GM06990 (cell line): ENCODE results near the gene MIF4GD.
A peak's percentile ranks its signal among the peaks of the same experiment; 100 is the strongest.

Source experiments
- DNase-seq: peaks from one replicate; pipeline ENCODE4 v3.0.0-alpha.2; 2011; ENCODE audit not compliant: insufficient read length; ENCODE audit errors: extremely low read depth
- H3K27me3 ChIP-seq: replicated peaks from 2 replicates; pipeline ENCODE4 v1.6.0; 2011; ENCODE audit warnings: low read length; ENCODE audit not compliant: control insufficient read depth, insufficient read depth
- H3K36me3 ChIP-seq: 2 replicates; pipeline ENCODE4 v1.5.1; 2011; ENCODE audit warnings: low read length; ENCODE audit not compliant: control insufficient read depth, insufficient read depth
- H3K4me3 ChIP-seq: replicated peaks from 2 replicates; pipeline ENCODE4 v1.5.1; 2011; ENCODE audit warnings: low read depth, mild to moderate bottlenecking, control low read depth, low read length
- CTCF ChIP-seq: IDR thresholded peaks from 2 replicates; pipeline ENCODE4 v1.5.1; 2011; ENCODE audit warnings: low read length, control low read depth, mild to moderate bottlenecking, inconsistent platforms; ENCODE audit not compliant: insufficient read depth, poor library complexity, severe bottlenecking

The MIF4GD gene

GRCh38 chr17:75240394-75241142 is 30.5 kb downstream of the MIF4GD start:
- TF ChIP-seq CTCF = peak; percentile 84
- no peaks in the 10 kb centered on the region for H3K27me3 ChIP-seq
- H3K4me3 ChIP-seq = no peak overlapping the region
- peaks cover 57% of the 10 kb centered on the region for H3K36me3 ChIP-seq
- DNase-seq = no peak

- no peaks in the 10 kb centered on the region for H3K27me3 ChIP-seq
- no peak for DNase-seq
- peaks cover 61% of the 10 kb centered on the region for H3K36me3 ChIP-seq
- no peak for TF ChIP-seq CTCF
- no peak overlapping the region for H3K4me3 ChIP-seq
Measured at GRCh38 chr17:75239778-75240393, 31.1 kb downstream of the MIF4GD start.

GRCh38 chr17:75239214-75239613 is 31.8 kb downstream of the MIF4GD start:
- H3K4me3 ChIP-seq = no peak overlapping the region
- H3K27me3 ChIP-seq = no peaks in the 10 kb centered on the region
- no peak for TF ChIP-seq CTCF
- DNase-seq = no peak
- peaks cover 65% of the 10 kb centered on the region for H3K36me3 ChIP-seq

GRCh38 chr17:75238684-75239191 is 32.3 kb downstream of the MIF4GD start:
- peak; percentile 91 for TF ChIP-seq CTCF
- H3K27me3 ChIP-seq = no peaks in the 10 kb centered on the region
- peak; percentile 49 for DNase-seq
- H3K36me3 ChIP-seq = peaks cover 62% of the 10 kb centered on the region
- H3K4me3 ChIP-seq = no peak overlapping the region

- Histone ChIP-seq H3K27me3 (no peaks in the 10 kb centered on the region), H3K4me3 (no peak overlapping the region), H3K36me3 (peaks cover 59% of the 10 kb centered on the region)
- TF ChIP-seq CTCF = no peak
- no peak for DNase-seq
Measured at GRCh38 chr17:75238020-75238580, 32.9 kb downstream of the MIF4GD start.
